Activated CD4-positive, CD25-positive, alpha-beta regulatory T cell treated with anti-CD3 and anti-CD28 coated beads, Interleukin-2, amount 50 U/mL, for 24 hours (primary cell): Measurements from ENCODE around the gene TMEM254.
"Not testable (repeated sequence)": the region's sequence is repeated elsewhere in the genome, so short reads cannot be mapped to it uniquely, and the experiment has no call there.

Source experiments
- ATAC-seq, 2 donors: fragments of 150-1000 bp; cut with Tn5 transposase; one replicate each; pipeline ENCODE4 v1.10.0; 2021; ENCODE audit warnings: mild to moderate bottlenecking in 1 of 2, moderate library complexity in 1 of 2

TMEM254 gene

GRCh38 chr10:80133687-80134086 is 55.2 kb downstream of the TMEM254 start:
- not testable (repeated sequence) for ATAC-seq

DNA sequence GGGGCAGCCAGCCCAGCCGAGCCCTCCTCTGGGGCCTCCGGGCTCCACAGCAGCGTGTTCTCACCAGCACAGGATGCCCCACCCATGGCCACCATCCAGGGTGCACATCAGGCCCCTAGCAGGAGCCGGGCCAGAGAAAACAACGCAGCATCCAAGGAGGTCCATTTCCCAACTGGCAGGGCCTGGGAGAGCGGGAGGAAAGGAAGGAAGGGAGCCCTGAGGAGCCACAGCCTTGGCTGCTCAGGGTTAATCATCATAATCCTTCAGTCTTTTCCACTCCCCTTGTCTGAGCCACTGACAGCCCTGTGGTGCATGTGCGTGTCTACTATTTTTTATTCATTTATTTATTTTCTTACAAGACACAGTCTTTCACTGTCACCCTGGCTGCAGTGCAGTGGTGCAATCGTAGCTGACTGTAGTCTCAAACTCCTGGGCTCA is 57.7 kb downstream of the TMEM254 start:
- no peak for ATAC-seq

DNA sequence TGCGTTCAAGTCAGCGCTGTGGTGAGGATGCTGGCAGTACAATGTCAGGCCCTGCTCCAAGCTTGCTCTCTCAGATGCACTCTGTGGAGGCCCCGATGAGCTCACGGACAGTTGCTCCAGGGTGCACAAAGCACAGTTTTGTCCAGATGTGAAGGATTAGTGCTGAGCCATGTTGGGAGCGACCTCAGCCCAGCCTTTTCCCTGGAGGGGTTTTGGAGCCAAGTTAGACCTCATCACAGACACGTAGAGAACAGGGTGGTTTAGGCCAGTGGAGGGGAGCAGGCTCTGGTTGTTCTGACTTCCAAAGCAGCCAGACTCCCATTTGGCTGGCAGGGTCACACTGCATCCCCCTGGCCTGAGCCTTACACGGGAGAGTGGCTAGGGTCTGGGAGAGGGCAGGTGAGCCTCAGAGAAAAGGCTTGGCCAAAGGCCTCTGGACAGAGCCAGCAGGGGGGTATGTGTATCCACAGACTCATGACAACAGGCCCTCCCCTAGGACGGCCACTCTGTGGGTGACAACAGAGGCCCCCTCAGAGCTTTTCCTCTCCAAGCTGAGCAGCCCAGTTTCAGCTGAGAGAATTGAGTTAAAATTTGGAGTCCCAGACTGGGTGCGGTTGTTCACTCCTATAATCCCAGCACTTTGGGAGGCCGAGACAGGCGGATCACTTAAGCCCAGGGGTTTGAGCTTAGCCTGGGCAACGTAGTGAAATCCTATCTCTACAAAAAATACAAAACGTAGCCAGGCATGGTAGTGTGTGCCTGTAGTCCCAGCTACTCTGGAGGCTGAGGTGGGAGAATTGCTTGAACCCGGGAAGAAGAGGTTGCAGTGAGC is 58.8 kb downstream of the TMEM254 start:
- ATAC-seq = no peak

GRCh38 chr10:80137920-80138319 is 59.5 kb downstream of the TMEM254 start:
- ATAC-seq = no peak

DNA sequence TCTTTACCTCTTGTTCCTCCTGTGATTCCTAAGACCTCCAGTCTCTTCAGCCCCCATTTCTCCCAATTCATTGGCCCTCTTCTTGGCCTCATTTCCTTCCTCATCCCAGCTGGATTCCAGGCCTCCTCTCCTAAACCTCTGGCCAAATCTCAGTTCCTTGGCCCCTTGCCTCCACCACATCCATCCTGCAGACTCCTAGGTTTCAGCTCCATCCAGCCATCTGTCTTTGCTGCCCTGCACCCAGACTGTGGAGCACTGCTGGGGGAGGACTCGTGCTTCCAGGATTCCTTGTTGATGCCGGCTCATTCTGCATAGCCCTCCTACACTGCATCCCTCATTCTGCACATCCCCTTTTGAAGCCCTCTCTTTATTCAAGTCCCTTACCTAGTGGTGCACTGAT is 60.8 kb downstream of the TMEM254 start:
- ATAC-seq = no peak

DNA sequence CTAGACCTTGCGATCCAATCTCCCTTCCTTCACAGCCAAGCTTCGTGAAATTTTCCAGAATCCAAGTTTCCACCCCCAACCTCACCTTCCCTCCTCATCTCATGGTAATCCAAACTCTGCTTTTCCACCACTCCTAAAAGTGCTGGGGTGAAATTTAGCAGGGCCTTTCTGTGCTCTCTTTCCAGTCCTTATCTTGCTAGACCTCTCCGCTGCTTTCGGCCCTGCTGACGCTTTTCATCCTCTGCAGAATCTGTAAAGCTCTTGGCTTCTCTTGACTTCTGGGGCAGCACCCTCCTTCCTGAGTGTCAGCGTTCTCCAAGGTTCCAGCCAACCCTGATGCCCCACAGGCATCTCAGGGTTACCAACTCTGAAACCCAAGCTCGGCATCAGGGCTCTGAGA is 61.8 kb downstream of the TMEM254 start:
- no peak for ATAC-seq

DNA sequence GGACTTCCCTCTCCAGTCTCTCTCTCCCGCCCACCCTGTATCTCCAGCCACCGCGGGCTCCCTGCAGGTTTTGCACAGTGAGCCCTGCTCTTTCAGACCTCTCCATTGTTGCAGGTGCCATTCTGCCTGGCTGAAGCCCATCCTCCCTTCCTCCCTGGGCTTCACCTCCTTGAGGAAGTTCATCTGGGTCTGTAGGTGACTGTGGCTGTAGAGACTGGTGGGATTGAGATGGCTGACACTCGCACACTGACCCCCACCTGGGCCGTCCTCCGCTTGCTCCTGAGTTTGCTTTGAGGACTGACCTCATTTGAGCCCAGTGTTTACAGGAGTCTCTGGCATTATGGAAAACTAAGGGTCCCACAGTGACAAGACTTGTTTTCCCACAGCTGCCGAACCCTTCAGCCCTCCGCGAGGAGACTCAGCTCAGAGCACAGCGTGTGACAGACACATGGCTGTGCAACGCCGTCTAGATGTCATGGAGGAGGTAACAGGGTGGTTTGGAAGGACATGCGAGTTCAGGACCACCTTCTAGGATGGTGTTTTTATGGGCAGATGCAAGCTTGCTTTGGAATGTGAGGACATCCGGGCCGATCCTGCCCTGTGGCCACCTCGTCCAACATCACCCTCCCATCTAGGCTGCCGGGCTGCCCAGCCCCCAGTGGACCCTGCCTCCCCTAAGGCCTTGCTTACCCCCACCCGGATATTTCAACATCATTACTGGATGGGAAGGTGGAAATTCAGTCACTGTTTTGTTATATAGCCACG is 63.4 kb downstream of the TMEM254 start:
- no peak for ATAC-seq
